Left lung (tissue), 10 donors: ENCODE data around the gene COL4A2. TPM values are rescaled to one million over a fixed set of nuclear protein-coding genes. Genes with fewer than 3 reads are reported as not detected.
A peak's percentile ranks its signal among the peaks of the same experiment; 100 is the strongest.

ENCODE experiments used
- ATAC-seq: fragments of 200-7000 bp; cut with Tn5 transposase; one replicate; pipeline ENCODE4 v1.9.1; 2020; ENCODE audit warnings: moderate library complexity
- DNase-seq, 4 donors: peaks; one replicate each; pipeline ENCODE4 v3.0.0-alpha.2; 2013 to 2020
- H3K27ac ChIP-seq, 2 donors: fragments of 200-600 bp; sonication (generic) in 1 of 2; one replicate each; pipeline versions ENCODE4 v1.5.0 to v1.8.0; 2020 to 2021
- H3K27me3 ChIP-seq, 2 donors: fragments of 200-600 bp; sonication (generic) in 1 of 2; one replicate each; pipeline versions ENCODE4 v1.5.0 to v1.8.0; 2020 to 2021
- H3K36me3 ChIP-seq, 2 donors: fragments of 200-600 bp; sonication (generic) in 1 of 2; one replicate each; pipeline versions ENCODE4 v1.5.0 to v1.8.0; 2020 to 2021
- H3K4me1 ChIP-seq, 2 donors: fragments of 200-600 bp; one replicate each; pipeline ENCODE4 v1.8.0; 2021
- H3K4me3 ChIP-seq, 2 donors: fragments of 200-600 bp; sonication (generic) in 1 of 2; one replicate each; pipeline versions ENCODE4 v1.5.0 to v1.8.0; 2020 to 2021; ENCODE audit warnings: mild to moderate bottlenecking in 1 of 2
- H3K9me3 ChIP-seq, 2 donors: fragments of 200-600 bp; sonication (generic) in 1 of 2; one replicate each; pipeline versions ENCODE4 v1.5.0 to v1.8.0; 2020 to 2021
- CTCF ChIP-seq, 2 donors: fragments of 200-600 bp; sonication (generic) in 1 of 2; IDR thresholded peaks; one replicate each; pipeline versions ENCODE4 v1.5.0 to v1.8.0; 2021; ENCODE audit warnings: antibody characterized with exemption in 2 of 2
- intact Hi-C, 2 donors: fragments of 100-400 bp; cut with DNase I; formaldehyde crosslinking; loops; one replicate each; pipeline versions ENCODE4 v1.11.2 to v1.14.2; 2022
- polyA plus RNA-seq, 6 donors: library from polyadenylated mRNA; unstranded; fragments of 120-200 nt; gene quantifications; one replicate each; pipeline ENCODE4 v1.2.1, GENCODE V29; 2013; ENCODE audit not compliant: insufficient read length in 6 of 6
- total RNA-seq, 2 donors: library from RNA; stranded (reverse); fragmentation: NEBNext Ultra II Directional; extraction: Animal tissue kit (Norgen Biotek cat#: 25700); gene quantifications; one replicate each; pipeline ENCODE4 v1.2.1, GENCODE V29; 2021
- donor health status: DM: no; HTN: yes; CAD: no.
- donor health status: DM: no; HTN: no; CAD: no.

The COL4A2 gene
- total and polyA plus RNA-seq, 8 donors = 307 to 638 (median 395) TPM

GRCh38 chr13:110458594-110459365 lies 151.7 kb downstream of the COL4A2 start:
- Histone ChIP-seq H3K4me3 (no peak overlapping the region), H3K4me1 (peaks cover 0 to 7% of the 10 kb centered on the region in 2 donors), H3K27ac (no peak overlapping the region), H3K36me3 (peaks cover 0 to 44% of the 10 kb centered on the region in 2 donors), H3K9me3 (no peaks in the 10 kb centered on the region), H3K27me3 (no peaks in the 10 kb centered on the region)
- ATAC-seq (no peak), DNase-seq (no peak)
- intact Hi-C loops = no loop called here
- TF ChIP-seq CTCF (IDR thresholded peaks at IDR 0.05) = no peak

- peaks cover 0 to 65% of the 10 kb centered on the region in 2 donors for H3K36me3 ChIP-seq
- intact Hi-C loops = no loop called here
These were observed 155.0 kb downstream of the COL4A2 start for GRCh38 chr13:110462091-110462490.

GRCh38 chr13:110463156-110463555 lies 156.1 kb downstream of the COL4A2 start:
- H3K9me3 ChIP-seq = no peaks in the 10 kb centered on the region
- no peak overlapping the region for H3K4me3 ChIP-seq
- ATAC-seq (no peak), DNase-seq (no peak)
- TF ChIP-seq CTCF (IDR thresholded peaks at IDR 0.05) = no peak
- no peaks in the 10 kb centered on the region for H3K27me3 ChIP-seq
- no peak overlapping the region for H3K27ac ChIP-seq
- peaks cover 0 to 8% of the 10 kb centered on the region in 2 donors for H3K4me1 ChIP-seq
- intact Hi-C loops = no loop called here
- H3K36me3 ChIP-seq = peaks cover 0 to 66% of the 10 kb centered on the region in 2 donors

More at GRCh38 chr13:110462091-110462490, 155.0 kb downstream of the COL4A2 start:
- Histone ChIP-seq H3K4me3 (no peak overlapping the region), H3K27ac (no peak overlapping the region), H3K4me1 (peaks cover 0 to 8% of the 10 kb centered on the region in 2 donors), H3K9me3 (no peaks in the 10 kb centered on the region), H3K27me3 (no peaks in the 10 kb centered on the region)
- ATAC-seq = no peak
- no peak for TF ChIP-seq CTCF (IDR thresholded peaks at IDR 0.05)
- DNase-seq = no peak

- Histone ChIP-seq H3K36me3 (peaks cover 0 to 62% of the 10 kb centered on the region in 2 donors), H3K9me3 (no peaks in the 10 kb centered on the region), H3K4me3 (no peak overlapping the region), H3K4me1 (peaks cover 0 to 8% of the 10 kb centered on the region in 2 donors), H3K27ac (no peak overlapping the region), H3K27me3 (no peaks in the 10 kb centered on the region)
- DNase-seq = peak in 1 of 4 donors; percentile 53
- intact Hi-C loops = no loop called here
- TF ChIP-seq CTCF (IDR thresholded peaks at IDR 0.05) = no peak
- ATAC-seq = peak; percentile 57
These were observed 156.9 kb downstream of the COL4A2 start for GRCh38 chr13:110463871-110464510.
